ENCODE data around the gene NAPG.

GRCh38 chr18:10543277-10543676 lies 17.4 kb downstream of the NAPG start:
- TF ChIP-seq EZH2 (IDR thresholded peaks at IDR 0.05; ENCODE audit: borderline replicate concordance, low read depth, low read length, poor library complexity, severe bottlenecking) (no peak), CTCF (conservative IDR thresholded peaks at IDR 0.05; ENCODE audit: low read depth, low read length) (no peak)
